ENCODE results near the gene DSTYK. TPM values are rescaled to one million over a fixed set of nuclear protein-coding genes. Genes with fewer than 3 reads are reported as not detected.

DSTYK gene
- total RNA-seq, 4 donors from 2014 or later: 2.2 to 9.8 (median 6.5) TPM

DNA sequence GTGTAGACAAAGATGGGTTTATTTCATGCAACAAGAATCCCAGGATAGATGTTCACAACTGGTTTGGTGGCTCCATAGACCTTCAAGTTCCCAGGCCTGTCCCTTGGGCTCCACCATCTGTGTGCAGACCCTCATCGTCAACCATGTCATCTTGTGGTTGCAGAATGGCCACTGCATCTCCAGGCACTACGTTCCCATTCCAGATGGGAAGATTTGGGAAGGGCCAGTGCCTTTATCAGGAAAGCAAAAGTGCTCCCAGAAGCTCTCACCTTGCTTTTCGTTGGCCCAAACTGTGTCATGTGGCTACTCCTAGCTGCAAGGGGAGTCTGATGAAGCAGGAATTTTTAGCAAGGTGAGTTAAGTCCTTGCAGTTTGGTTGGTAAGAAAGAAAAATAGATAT, 29.1 kb upstream of the DSTYK start:
- TF ChIP-seq EP300 (IDR thresholded peaks at IDR 0.05; ENCODE audit: low read depth): no peak
- TF ChIP-seq, protein P1, sequence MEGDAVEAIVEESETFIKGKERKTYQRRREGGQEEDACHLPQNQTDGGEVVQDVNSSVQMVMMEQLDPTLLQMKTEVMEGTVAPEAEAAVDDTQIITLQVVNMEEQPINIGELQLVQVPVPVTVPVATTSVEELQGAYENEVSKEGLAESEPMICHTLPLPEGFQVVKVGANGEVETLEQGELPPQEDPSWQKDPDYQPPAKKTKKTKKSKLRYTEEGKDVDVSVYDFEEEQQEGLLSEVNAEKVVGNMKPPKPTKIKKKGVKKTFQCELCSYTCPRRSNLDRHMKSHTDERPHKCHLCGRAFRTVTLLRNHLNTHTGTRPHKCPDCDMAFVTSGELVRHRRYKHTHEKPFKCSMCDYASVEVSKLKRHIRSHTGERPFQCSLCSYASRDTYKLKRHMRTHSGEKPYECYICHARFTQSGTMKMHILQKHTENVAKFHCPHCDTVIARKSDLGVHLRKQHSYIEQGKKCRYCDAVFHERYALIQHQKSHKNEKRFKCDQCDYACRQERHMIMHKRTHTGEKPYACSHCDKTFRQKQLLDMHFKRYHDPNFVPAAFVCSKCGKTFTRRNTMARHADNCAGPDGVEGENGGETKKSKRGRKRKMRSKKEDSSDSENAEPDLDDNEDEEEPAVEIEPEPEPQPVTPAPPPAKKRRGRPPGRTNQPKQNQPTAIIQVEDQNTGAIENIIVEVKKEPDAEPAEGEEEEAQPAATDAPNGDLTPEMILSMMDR (IDR thresholded peaks at IDR 0.05): no peak
- TF ChIP-seq POLR2AphosphoS5 (IDR thresholded peaks at IDR 0.05): no peak
- no peak for TF ChIP-seq POLR2A (IDR thresholded peaks at IDR 0.05)
- intact Hi-C loops (cut with DNase I; ENCODE audit: low total_unique reads): no loop called here
- H3K36me3 ChIP-seq: no peaks in the 10 kb centered on the region
- WGBS, 2 donors (ENCODE audit: low coverage in 1 of 2): 82% methylated on average over 2 to 3 of the region's 3 CpGs
- DNase-seq: no peak
- H3K4me1 ChIP-seq: no peaks in the 10 kb centered on the region
- no peak overlapping the region for H3K27ac ChIP-seq
- in situ Hi-C loops (cut with MboI; ENCODE audit: low pct_ligation_motif_present in 1 of 4, low pct_unique_long_range_greater_than_20kb in 1 of 4, low sequenced_read_pairs in 3 of 4): loop anchor here in 1 of 4 donors (10.0 kb wide), 1 partner anchor 256 kb away; no protein-coding TSS in a partner anchor
- H3K4me3 ChIP-seq: no peak overlapping the region
- H3K27me3 ChIP-seq: no peaks in the 10 kb centered on the region
- no peaks in the 10 kb centered on the region for H3K9me3 ChIP-seq

DNA sequence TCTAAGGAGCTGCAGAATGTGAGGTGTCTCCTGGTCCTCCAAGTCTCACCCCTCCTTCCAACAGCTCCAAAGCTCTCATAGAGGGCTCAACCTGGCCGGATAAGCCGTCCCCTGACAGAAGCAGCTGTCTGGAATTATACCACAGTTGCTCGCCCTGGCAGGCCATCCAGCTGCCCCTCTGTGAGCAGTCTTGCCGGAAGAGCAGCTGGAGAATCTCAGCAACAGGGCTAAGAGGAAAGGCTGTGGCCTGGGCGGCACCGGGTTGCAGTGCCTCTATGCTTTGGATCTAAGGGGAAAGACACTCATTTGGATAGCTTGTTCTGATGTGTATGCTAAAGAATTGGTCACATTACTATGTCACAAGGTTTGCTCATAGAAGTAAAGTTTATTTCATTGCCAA, 28.6 kb upstream of the DSTYK start:
- 84% methylated on average over 6 of the region's 6 CpGs; no CpG with 5 or more reads in 1 of the 2 donors for WGBS, 2 donors (ENCODE audit: low coverage in 1 of 2)
- intact Hi-C loops (cut with DNase I; ENCODE audit: low total_unique reads): no loop called here
- no peaks in the 10 kb centered on the region for H3K36me3 ChIP-seq
- H3K4me3 ChIP-seq: no peak overlapping the region
- TF ChIP-seq, protein P1 (IDR thresholded peaks at IDR 0.05): no peak
- no peak for TF ChIP-seq POLR2A (IDR thresholded peaks at IDR 0.05)
- TF ChIP-seq POLR2AphosphoS5 (IDR thresholded peaks at IDR 0.05): no peak
- TF ChIP-seq EP300 (IDR thresholded peaks at IDR 0.05; ENCODE audit: low read depth): no peak
- H3K9me3 ChIP-seq: no peaks in the 10 kb centered on the region
- H3K27ac ChIP-seq: no peak overlapping the region
- H3K27me3 ChIP-seq: no peaks in the 10 kb centered on the region
- H3K4me1 ChIP-seq: no peaks in the 10 kb centered on the region
- no peak for DNase-seq
- in situ Hi-C loops (cut with MboI; ENCODE audit: low pct_ligation_motif_present in 1 of 4, low pct_unique_long_range_greater_than_20kb in 1 of 4, low sequenced_read_pairs in 3 of 4): loop anchor here in 1 of 4 donors (10.0 kb wide), 1 partner anchor 255 kb away; no protein-coding TSS in a partner anchor

- Histone ChIP-seq H3K27me3 (no peaks in the 10 kb centered on the region), H3K4me1 (no peaks in the 10 kb centered on the region), H3K4me3 (no peak overlapping the region), H3K27ac (no peak overlapping the region), H3K36me3 (no peaks in the 10 kb centered on the region), H3K9me3 (no peaks in the 10 kb centered on the region)
- in situ Hi-C loops (cut with MboI; ENCODE audit: low pct_ligation_motif_present in 1 of 4, low pct_unique_long_range_greater_than_20kb in 1 of 4, low sequenced_read_pairs in 3 of 4): no loop called here
- no peak for DNase-seq
- intact Hi-C loops (cut with DNase I; ENCODE audit: low total_unique reads): no loop called here
- WGBS, 2 donors (ENCODE audit: low coverage in 1 of 2): 67 to 77% methylated on average over 3 of the region's 3 CpGs
- TF ChIP-seq, protein P1 (IDR thresholded peaks at IDR 0.05): no peak
- no peak for TF ChIP-seq EP300 (IDR thresholded peaks at IDR 0.05; ENCODE audit: low read depth)
- TF ChIP-seq POLR2AphosphoS5 (IDR thresholded peaks at IDR 0.05): no peak
- TF ChIP-seq POLR2A (IDR thresholded peaks at IDR 0.05): no peak
These were observed 27.6 kb upstream of the DSTYK start for GRCh38 chr1:205239078-205239477.

DNA sequence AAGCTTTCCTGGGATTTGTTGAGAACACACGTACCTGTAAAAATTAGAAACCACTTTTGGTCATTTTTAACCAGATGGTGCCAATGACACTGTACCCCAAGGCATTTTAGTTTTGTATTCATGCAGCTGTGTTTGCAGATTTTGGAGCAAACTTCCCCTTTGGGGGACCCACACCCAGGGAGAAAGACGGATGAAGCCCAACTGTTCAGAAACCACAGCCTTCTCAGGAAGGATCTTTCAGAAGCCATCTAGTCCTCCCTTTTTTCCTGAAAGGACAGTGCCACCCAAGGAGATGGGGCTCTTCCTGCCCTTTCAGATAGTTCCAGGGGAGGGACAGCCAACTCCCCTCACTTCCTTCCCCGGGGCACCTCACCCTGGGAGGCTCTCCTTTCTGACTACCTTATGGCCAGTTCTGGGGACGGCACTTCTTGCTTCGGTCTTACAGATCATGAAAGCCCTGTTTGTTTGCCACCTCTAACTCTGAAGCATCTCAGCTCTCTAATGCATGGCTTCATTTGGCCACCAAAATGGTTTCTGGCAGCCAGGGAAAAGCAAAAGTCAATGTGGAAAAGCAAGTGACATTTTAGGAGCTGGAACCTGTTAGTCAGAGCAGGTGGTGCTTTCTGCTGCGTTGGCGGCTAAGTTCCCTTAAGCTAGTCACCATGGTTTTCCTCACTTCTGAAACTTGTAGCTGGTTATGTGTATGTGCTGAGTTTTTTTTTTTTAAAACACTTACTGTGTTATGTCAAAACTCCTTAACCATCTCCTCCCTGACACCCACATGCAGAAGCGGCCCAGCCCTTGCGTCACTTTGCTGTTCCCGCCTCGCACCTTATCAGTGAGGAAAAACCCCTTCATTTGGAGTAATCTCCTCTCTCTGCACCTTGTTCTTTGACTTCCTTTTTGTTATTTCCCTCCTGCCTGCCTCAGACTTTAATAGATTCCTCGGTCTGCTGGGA, 26.3 kb upstream of the DSTYK start:
- intact Hi-C loops (cut with DNase I; ENCODE audit: low total_unique reads): no loop called here
- DNase-seq: no peak
- no peak overlapping the region for H3K4me3 ChIP-seq
- in situ Hi-C loops (cut with MboI; ENCODE audit: low pct_ligation_motif_present in 1 of 4, low pct_unique_long_range_greater_than_20kb in 1 of 4, low sequenced_read_pairs in 3 of 4): no loop called here
- H3K36me3 ChIP-seq: no peaks in the 10 kb centered on the region
- H3K9me3 ChIP-seq: no peaks in the 10 kb centered on the region
- H3K27me3 ChIP-seq: no peaks in the 10 kb centered on the region
- no peaks in the 10 kb centered on the region for H3K4me1 ChIP-seq
- H3K27ac ChIP-seq: no peak overlapping the region
- WGBS, 2 donors (ENCODE audit: low coverage in 1 of 2): 72 to 74% methylated on average over 9 to 12 of the region's 12 CpGs
- TF ChIP-seq POLR2AphosphoS5 (IDR thresholded peaks at IDR 0.05) (no peak), POLR2A (IDR thresholded peaks at IDR 0.05) (no peak), EP300 (IDR thresholded peaks at IDR 0.05; ENCODE audit: low read depth) (no peak)
- TF ChIP-seq, protein P1 (IDR thresholded peaks at IDR 0.05): no peak
